ENCODE results near the gene PAX7. TPM values are rescaled to one million over a fixed set of nuclear protein-coding genes. Genes with fewer than 3 reads are reported as not detected.

The PAX7 gene
- total RNA-seq, 1 experiment from 2014 or later, result not detected

- DNase-seq (ENCODE audit: low read depth), result peak; percentile 52
Observed at GRCh38 chr1:18618546-18619466, 11.8 kb upstream of the PAX7 start.

- DNase-seq (ENCODE audit: low read depth), result no peak
Observed at GRCh38 chr1:18619467-18619835, 11.2 kb upstream of the PAX7 start.

- no peak for DNase-seq (ENCODE audit: low read depth)
Observed at GRCh38 chr1:18628511-18628910, 2.1 kb upstream of the PAX7 start.

DNA sequence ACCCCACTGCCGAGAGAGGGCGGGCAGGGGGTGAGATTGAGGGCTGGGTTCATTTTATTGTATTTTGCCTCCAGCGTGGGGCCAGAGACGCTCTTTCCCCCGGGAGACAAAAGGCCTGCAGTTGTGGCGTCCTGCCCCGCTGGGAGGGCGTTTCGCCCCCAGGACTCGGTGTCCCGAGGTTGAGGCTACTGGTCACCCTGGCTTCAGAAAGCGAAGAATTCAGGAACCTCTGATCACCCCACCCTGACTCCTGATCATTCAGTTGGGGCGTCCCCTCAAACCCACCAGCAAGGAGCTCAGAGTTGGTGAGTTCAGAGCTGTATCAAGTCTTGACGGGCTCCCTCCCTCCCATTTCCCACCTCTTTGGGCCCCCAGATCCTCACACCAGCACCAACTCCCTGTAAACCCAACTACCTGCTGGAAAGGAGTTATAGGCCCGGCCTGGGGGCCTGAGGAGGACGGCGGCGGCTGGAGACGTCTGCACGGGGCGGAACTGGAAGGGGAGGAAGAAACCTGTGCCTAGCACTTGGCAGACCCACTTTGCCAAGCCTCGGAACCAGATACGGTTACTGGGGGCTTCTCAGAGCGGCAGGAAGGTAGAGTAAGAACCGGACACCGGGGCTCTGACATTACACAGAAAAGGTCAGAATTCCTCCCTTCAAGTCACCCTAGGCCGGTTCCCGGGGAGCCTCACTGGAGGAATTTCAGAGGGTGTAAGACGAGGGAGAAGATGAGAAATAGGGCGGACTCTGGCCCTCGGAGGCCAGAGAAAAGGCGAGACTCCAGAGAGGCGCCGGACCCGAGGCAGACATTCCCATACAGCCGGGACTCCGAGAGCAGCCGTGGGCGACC is 761 bp upstream of the PAX7 start:
- no peak for DNase-seq (ENCODE audit: low read depth)

DNA sequence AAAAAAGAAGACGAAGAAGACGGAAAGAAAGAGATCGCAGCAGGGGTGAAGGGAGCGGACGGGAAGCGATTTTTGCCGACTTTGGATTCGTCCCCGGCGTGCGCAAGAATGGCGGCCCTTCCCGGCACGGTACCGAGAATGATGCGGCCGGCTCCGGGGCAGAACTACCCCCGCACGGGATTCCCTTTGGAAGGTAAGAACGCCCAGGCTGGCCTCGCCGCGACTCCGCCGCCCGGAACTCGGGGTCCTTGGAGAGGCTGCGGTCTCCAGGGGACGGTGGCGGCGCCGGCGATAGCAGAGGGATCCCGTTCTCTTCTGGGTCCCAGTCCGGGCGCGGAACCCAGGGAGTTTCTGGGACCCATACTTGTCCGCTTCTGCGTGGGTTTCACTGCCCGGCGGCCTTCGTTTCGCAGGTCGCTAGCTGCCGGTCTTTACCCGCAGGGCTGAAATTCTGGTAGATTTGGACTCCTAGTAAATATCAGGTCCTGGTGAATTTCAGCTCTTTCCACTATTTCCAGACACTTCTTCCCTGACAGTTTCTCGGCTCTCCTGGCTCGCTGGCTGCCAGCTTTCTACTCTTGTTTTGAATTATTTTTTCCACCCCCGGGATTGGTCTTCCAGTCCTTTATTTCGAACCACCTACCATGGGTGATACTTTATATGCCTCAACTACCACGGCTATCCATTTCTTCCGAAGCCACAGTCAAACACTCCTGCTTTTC is 1.0 kb downstream of the PAX7 start:
- no peak for DNase-seq (ENCODE audit: low read depth)

DNA sequence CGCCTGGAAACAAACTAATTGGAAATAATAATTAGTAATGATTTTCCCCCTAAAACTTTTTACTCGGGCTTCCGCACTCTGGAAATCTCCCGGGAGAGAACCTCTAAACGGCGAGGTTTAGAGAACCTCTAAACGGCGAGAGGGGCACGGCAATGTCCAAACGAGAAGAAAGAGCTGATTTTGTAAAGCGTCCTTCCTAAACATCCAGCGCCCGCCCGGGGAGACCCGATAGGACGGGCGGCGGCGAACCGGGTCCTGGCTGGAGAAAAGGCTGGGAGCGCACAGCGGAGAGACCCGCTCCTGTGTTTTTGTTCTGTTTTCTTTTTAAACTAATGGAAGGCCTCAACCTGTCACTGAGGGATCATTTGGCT is 1.6 kb downstream of the PAX7 start:
- no peak for DNase-seq (ENCODE audit: low read depth)

DNA sequence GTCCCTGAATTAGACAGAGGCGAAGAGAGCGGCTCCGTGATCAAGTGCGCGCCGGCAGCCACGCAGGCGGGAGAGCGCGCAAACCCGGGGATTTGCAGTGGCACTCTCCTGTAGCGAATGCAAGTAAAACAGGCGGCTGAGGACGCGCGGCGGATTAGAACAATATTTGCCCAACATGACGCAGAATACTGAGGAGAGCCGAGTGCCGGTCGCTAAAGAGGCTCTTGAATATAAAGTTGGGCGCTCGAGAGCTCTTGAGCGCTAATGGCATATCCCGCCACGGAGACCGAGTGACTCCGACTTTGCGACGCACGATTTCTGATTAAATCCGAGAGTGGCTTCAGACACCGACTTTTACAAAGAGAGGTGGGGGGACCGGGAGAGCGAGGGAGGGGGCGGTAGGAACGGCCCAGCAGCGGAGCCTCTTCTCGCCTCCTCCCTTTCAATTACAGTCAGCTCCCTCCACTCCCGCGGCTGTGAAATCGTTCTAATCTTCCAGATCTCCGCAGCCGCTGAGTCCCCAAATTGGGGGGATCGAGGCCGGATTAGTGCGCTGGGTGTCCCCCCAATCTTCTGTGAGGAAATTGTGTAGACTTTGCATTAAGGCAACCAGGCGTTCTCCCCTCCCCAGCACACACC is 2.3 kb downstream of the PAX7 start:
- DNase-seq (ENCODE audit: low read depth), result no peak

GRCh38 chr1:18633422-18634155 is 2.9 kb downstream of the PAX7 start:
- DNase-seq (ENCODE audit: low read depth), result no peak

DNA sequence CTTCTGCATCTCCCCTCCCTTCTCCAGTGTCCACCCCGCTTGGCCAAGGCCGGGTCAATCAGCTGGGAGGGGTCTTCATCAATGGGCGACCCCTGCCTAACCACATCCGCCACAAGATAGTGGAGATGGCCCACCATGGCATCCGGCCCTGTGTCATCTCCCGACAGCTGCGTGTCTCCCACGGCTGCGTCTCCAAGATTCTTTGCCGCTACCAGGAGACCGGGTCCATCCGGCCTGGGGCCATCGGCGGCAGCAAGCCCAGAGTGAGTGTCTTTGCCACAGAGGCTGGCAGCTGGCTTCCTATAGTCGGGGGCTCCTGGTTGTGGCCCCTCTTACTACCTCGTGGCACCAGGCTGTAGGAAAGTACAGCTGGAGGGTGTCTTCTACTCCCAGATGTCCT is 3.6 kb downstream of the PAX7 start:
- no peak for DNase-seq (ENCODE audit: low read depth)

GRCh38 chr1:18635070-18635577 is 4.5 kb downstream of the PAX7 start:
- no peak for DNase-seq (ENCODE audit: low read depth)

GRCh38 chr1:18635891-18636595 is 5.4 kb downstream of the PAX7 start:
- DNase-seq (ENCODE audit: low read depth), result no peak

GRCh38 chr1:18636596-18637508 is 6.2 kb downstream of the PAX7 start:
- no peak for DNase-seq (ENCODE audit: low read depth)

- DNase-seq (ENCODE audit: low read depth), result no peak
Observed at GRCh38 chr1:18637511-18637960, 6.9 kb downstream of the PAX7 start.

- no peak for DNase-seq (ENCODE audit: low read depth)
Observed at GRCh38 chr1:18637962-18638834, 7.6 kb downstream of the PAX7 start.

DNA sequence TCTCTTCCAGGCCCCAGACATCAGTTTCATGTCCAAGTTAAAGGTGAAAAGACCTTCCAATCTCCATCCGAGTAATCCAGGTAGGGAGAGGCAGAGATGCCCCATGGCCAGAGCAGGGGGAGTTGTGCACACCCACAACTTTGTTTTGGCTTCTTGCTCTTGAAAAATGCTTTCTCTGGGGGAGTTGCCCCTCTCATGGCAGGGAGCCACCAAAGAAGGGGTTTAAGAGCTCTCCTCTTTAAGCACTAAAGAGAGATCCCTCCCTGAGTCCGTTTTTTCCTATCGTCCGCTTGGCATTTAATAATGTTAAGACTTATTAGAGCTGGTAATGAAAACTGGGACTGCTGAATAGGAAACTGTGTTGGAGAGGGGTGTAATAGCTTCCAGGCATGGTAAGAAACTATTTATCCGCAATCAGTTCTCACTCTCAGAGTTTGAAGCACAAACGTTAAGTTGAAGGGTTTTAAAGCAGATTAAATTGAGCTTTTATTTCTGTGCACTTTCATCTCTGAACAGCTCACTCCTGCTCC is 8.3 kb downstream of the PAX7 start:
- no peak for DNase-seq (ENCODE audit: low read depth)

DNA sequence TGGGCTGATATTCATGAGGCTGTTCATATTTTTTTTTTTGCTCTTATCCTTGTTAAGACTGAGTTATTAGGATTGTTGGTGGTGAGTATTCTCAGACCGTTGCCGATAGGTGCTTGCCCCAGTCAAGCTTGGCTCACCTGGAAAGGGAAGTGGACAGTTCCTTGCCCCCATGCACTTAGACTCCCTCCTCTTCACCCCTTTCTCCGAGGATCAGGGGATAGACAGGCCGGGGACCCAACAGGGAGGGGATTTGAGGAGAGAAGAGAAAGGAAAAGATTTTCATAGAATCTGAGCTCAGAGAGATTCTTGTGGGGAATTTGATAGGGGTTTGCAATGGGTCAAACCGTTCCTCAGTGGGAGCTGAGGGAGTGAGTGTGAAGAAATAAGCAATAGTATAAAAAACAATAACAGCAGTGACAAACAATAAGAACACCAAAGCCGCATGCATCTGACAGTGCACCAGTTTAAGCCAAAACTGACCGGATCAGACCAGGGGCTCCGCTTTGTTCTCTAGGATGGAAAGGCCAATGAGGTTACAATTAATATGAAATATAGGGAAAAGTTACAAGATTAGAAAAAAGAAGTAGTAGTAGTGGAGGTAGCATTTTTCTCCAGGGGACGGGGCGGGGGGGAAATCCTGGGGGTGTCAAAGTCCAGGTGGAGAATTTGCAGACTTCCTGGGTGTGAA is 8.9 kb downstream of the PAX7 start:
- DNase-seq (ENCODE audit: low read depth), result no peak
